ENCODE measurements around the gene XRCC1.

XRCC1 gene

DNA sequence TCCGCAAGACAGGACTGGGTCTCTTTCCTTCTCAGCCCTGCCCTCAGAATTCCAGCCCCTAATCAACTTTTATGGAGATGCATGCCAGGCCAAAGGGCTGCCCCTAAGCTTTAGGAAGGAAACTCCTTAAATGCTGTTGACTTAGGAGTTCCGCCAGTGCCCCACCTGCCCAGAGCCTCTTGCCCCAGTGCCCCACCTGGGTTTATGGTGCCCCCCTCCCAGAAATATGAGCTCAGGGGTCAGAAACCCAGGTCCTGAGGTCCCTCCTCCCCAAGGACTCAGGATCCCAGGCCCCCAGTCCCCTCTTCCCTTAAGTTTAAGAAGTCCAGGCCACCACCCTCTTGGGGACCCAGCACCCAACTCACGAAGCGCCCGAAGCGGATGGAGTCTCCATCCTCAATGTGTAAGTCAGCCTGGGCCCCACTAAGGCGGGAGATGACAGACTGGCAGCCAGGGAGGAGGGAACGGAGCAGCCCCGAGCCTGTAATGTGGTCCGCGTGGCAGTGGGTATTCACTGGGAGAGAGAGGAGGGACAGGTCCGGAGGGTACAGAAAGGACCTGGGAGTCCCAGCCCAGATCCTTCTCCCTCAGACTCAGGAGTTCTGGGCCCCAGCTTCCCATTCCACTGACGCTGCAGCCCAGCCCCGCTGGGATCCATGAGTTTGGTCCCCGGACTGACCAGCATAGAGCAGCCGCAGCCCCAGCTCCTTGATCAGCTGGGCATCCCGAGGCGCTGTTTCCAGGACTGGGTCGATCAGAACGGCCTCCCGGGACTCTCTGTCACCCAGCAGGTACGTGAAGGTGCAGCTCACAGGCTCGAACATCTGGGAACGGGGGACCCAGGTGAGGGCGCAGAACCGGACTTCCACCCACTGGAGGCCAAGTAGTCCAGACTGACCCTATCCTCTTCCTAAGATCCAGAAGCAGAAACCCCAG, 49.2 kb downstream of the XRCC1 start (continued):
- TF ChIP-seq IKZF3 (tag by site-specific recombination; IDR thresholded peaks at IDR 0.05), result peak; percentile 68
- TF ChIP-seq, protein P1, sequence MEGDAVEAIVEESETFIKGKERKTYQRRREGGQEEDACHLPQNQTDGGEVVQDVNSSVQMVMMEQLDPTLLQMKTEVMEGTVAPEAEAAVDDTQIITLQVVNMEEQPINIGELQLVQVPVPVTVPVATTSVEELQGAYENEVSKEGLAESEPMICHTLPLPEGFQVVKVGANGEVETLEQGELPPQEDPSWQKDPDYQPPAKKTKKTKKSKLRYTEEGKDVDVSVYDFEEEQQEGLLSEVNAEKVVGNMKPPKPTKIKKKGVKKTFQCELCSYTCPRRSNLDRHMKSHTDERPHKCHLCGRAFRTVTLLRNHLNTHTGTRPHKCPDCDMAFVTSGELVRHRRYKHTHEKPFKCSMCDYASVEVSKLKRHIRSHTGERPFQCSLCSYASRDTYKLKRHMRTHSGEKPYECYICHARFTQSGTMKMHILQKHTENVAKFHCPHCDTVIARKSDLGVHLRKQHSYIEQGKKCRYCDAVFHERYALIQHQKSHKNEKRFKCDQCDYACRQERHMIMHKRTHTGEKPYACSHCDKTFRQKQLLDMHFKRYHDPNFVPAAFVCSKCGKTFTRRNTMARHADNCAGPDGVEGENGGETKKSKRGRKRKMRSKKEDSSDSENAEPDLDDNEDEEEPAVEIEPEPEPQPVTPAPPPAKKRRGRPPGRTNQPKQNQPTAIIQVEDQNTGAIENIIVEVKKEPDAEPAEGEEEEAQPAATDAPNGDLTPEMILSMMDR (tag by site-specific recombination; IDR thresholded peaks at IDR 0.05), result no peak
- TF ChIP-seq, protein P2, sequence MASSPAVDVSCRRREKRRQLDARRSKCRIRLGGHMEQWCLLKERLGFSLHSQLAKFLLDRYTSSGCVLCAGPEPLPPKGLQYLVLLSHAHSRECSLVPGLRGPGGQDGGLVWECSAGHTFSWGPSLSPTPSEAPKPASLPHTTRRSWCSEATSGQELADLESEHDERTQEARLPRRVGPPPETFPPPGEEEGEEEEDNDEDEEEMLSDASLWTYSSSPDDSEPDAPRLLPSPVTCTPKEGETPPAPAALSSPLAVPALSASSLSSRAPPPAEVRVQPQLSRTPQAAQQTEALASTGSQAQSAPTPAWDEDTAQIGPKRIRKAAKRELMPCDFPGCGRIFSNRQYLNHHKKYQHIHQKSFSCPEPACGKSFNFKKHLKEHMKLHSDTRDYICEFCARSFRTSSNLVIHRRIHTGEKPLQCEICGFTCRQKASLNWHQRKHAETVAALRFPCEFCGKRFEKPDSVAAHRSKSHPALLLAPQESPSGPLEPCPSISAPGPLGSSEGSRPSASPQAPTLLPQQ (tag by site-specific recombination; IDR thresholded peaks at IDR 0.05), result peak; percentile 2; the same call in 1 of the 2 replicates
- TF ChIP-seq, protein P3, sequence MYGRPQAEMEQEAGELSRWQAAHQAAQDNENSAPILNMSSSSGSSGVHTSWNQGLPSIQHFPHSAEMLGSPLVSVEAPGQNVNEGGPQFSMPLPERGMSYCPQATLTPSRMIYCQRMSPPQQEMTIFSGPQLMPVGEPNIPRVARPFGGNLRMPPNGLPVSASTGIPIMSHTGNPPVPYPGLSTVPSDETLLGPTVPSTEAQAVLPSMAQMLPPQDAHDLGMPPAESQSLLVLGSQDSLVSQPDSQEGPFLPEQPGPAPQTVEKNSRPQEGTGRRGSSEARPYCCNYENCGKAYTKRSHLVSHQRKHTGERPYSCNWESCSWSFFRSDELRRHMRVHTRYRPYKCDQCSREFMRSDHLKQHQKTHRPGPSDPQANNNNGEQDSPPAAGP (tag by site-specific recombination; IDR thresholded peaks at IDR 0.05), result peak; percentile 91
- peak; percentile 73 for TF ChIP-seq KLF1 (tag by site-specific recombination; IDR thresholded peaks at IDR 0.05)

DNA sequence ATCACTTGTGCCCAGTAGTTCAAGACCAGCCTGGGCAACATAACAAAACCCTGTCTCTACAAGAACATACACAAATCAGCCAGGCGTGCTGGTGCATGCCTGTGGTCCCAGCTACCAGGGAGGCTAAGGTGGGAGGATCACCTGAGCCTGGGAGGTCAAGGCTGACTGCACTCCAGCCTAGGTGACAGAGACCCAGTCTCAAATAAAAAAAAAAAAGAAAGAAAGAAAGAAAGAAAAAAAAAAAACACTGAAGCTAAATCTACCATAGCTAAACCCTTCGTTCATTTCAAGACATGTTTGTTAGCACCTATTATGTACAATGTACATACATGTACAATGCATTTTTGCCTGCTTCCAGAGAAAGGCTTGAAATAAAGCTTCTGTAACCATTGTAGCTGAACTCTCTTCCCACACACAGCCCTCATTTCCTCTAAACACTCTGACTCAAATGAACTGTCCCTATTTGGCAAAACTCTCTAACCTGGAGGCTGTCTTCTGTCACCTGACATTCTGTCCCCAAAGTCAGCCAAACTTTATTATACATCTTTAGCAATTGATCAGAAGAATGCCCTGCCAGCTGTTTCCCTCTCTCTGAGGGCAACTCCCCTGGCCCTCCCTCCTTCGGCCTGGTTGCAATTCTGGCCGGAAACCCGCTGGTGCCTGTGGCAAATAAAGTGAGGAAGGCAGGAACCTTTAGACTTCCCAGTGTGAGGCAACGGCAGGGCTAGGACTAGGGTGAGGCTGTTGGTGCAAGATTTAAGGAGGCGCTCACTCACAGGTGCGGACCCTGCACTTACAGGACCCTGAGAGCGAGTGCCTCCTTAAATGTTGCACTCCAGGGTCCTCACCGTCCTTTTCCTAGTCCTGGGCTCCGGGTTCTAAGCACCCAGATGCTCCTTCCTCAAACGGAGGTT, 50.1 kb downstream of the XRCC1 start:
- POLR2A ChIA-PET, result interaction anchor here (0.6 to 1.8 kb wide), 5 partner anchors 8 to 105 kb away, joined by 3 to 10 read pairs (median 3); partner anchors contain the start of gene ZNF575
- H3K36me3 ChIP-seq (ENCODE audit: control insufficient read depth in 2 of 2, insufficient read depth in 1 of 2, low read length in 2 of 2), result peaks cover 0 to 13% of the 10 kb centered on the region in 2 experiments; a peak in 1 of 3 replicates
- 0 out of 2 replicates have a peak overlapping the region, but pooled peaks have one; percentile 14 for H3K27ac ChIP-seq (ENCODE audit: extremely low read depth, low read depth, low read length)
- CTCF ChIA-PET, result interaction anchor here (0.5 to 14.5 kb wide), 15 partner anchors 11 to 416 kb away, joined by 3 to 749 read pairs (median 5); partner anchors contain the start of genes IRGQ, PHLDB3 and XRCC1
- H3K4me3 ChIP-seq (ENCODE audit: low read depth, low read length), result no peak overlapping the region
- H3K9me3 ChIP-seq (ENCODE audit: control insufficient read depth, insufficient read depth, low read depth, low read length), result no peaks in the 10 kb centered on the region
- peaks cover 30% of the 10 kb centered on the region for H3K4me1 ChIP-seq (ENCODE audit: control insufficient read depth, insufficient read depth, low read length)
- TF ChIP-seq ZBTB20 (tag by site-specific recombination; IDR thresholded peaks at IDR 0.05) (peak; percentile 97), ZBTB17 (tag by site-specific recombination; IDR thresholded peaks at IDR 0.05) (peak; percentile 28; the same call in 1 of the 2 replicates), ZNF423 (tag by site-specific recombination; IDR thresholded peaks at IDR 0.05) (peak; percentile 66; the same call in 1 of the 2 replicates), ZNF366 (tag by site-specific recombination; conservative IDR thresholded peaks at IDR 0.05) (0 out of 2 replicates have a peak, but pooled peaks have one; percentile 53), WT1 (tag by site-specific recombination; IDR thresholded peaks at IDR 0.05) (peak; percentile 63), PRDM1 (tag by site-specific recombination; IDR thresholded peaks at IDR 0.05) (peak; percentile 78), BCL11A (tag by site-specific recombination; IDR thresholded peaks at IDR 0.05; ENCODE audit: low read depth) (0 out of 2 replicates have a peak, but pooled peaks have one; percentile 31), ZFHX2 (tag by site-specific recombination; conservative IDR thresholded peaks at IDR 0.05) (peak; percentile 70), ZNF621 (tag by site-specific recombination; IDR thresholded peaks at IDR 0.05) (no peak), KLF8 (tag by site-specific recombination; IDR thresholded peaks at IDR 0.05) (0 out of 2 replicates have a peak, but pooled peaks have one; percentile 37), ZNF843 (tag by site-specific recombination; IDR thresholded peaks at IDR 0.05) (no peak), GLIS1 (tag by site-specific recombination; IDR thresholded peaks at IDR 0.05) (peak; percentile 44; the same call in 1 of the 2 replicates), ZNF146 (tag by site-specific recombination; IDR thresholded peaks at IDR 0.05) (no peak), SP2 (tag by site-specific recombination; IDR thresholded peaks at IDR 0.05) (peak; percentile 46; the same call in 1 of the 2 replicates), ZNF335 (tag by site-specific recombination; conservative IDR thresholded peaks at IDR 0.05) (peak; percentile 32), ZFP41 (tag by site-specific recombination; IDR thresholded peaks at IDR 0.05; ENCODE audit: borderline replicate concordance) (no peak), ZFP69B (tag by site-specific recombination; IDR thresholded peaks at IDR 0.05) (peak; percentile 90), IKZF3 (tag by site-specific recombination; IDR thresholded peaks at IDR 0.05) (peak; percentile 59; the same call in 1 of the 2 replicates), ZNF394 (tag by site-specific recombination; IDR thresholded peaks at IDR 0.05; ENCODE audit: borderline replicate concordance) (no peak), ZNF391 (tag by site-specific recombination; IDR thresholded peaks at IDR 0.05; ENCODE audit: borderline replicate concordance, low read depth) (0 out of 2 replicates have a peak, but pooled peaks have one; percentile 12), OSR2 (tag by site-specific recombination; IDR thresholded peaks at IDR 0.05) (no peak)
- TF ChIP-seq, protein P4, sequence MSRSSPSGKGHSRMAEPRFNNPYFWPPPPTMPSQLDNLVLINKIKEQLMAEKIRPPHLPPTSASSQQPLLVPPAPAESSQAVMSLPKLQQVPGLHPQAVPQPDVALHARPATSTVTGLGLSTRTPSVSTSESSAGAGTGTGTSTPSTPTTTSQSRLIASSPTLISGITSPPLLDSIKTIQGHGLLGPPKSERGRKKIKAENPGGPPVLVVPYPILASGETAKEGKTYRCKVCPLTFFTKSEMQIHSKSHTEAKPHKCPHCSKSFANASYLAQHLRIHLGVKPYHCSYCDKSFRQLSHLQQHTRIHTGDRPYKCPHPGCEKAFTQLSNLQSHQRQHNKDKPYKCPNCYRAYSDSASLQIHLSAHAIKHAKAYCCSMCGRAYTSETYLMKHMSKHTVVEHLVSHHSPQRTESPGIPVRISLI (tag by site-specific recombination; IDR thresholded peaks at IDR 0.05), result peak; percentile 94
- TF ChIP-seq, protein P5, sequence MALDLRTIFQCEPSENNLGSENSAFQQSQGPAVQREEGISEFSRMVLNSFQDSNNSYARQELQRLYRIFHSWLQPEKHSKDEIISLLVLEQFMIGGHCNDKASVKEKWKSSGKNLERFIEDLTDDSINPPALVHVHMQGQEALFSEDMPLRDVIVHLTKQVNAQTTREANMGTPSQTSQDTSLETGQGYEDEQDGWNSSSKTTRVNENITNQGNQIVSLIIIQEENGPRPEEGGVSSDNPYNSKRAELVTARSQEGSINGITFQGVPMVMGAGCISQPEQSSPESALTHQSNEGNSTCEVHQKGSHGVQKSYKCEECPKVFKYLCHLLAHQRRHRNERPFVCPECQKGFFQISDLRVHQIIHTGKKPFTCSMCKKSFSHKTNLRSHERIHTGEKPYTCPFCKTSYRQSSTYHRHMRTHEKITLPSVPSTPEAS (tag by site-specific recombination; IDR thresholded peaks at IDR 0.05), result no peak

Data from HEK293 (cell line).